Glutamatergic neuron (in vitro differentiated cells): ENCODE measurements around the gene HSP90AA1. TPM values are rescaled to one million over a fixed set of nuclear protein-coding genes. Genes with fewer than 3 reads are reported as not detected.
A peak's percentile ranks its signal among the peaks of the same experiment; 100 is the strongest.
"Not testable (repeated sequence)": the region's sequence is repeated elsewhere in the genome, so short reads cannot be mapped to it uniquely, and the experiment has no call there.

ENCODE experiments used
- DNase-seq: peaks from one replicate; pipeline ENCODE4 v3.0.0; 2022
- H3K27ac Mint-ChIP-seq: one replicate; pipeline ENCODE4 v1.8.0; 2020; ENCODE audit warnings: mild to moderate bottlenecking, mixed read lengths, inconsistent platforms; ENCODE audit not compliant: unreplicated experiment
- H3K27me3 Mint-ChIP-seq: one replicate; pipeline ENCODE4 v1.8.0; 2020; ENCODE audit warnings: mild to moderate bottlenecking, moderate library complexity, mixed read lengths, inconsistent platforms; ENCODE audit not compliant: unreplicated experiment
- H3K36me3 Mint-ChIP-seq: one replicate; pipeline ENCODE4 v1.8.0; 2020; ENCODE audit warnings: mild to moderate bottlenecking, mixed read lengths, inconsistent platforms; ENCODE audit not compliant: unreplicated experiment
- H3K4me1 Mint-ChIP-seq: one replicate; pipeline ENCODE4 v1.8.0; 2020; ENCODE audit warnings: mild to moderate bottlenecking, low read depth, mixed read lengths, inconsistent platforms; ENCODE audit not compliant: unreplicated experiment
- H3K4me3 Mint-ChIP-seq: one replicate; pipeline ENCODE4 v1.8.0; 2020; ENCODE audit warnings: mild to moderate bottlenecking, mixed read lengths, inconsistent platforms; ENCODE audit not compliant: unreplicated experiment
- H3K9me3 Mint-ChIP-seq: one replicate; pipeline ENCODE4 v1.8.0; 2020; ENCODE audit warnings: mild to moderate bottlenecking, moderate library complexity, mixed read lengths, inconsistent platforms; ENCODE audit not compliant: unreplicated experiment
- total RNA-seq: library from RNA; stranded (reverse); fragmentation: NEBNext Ultra II Directional; extraction: Animal tissue kit (Norgen Biotek cat#: 25700); gene quantifications from one replicate; pipeline ENCODE4 v1.2.1, GENCODE V29; 2021; ENCODE audit not compliant: unreplicated experiment
- TF ChIP-seq, protein P1 (sequence below): fragments of 200-600 bp; sonication (generic); IDR thresholded peaks from one replicate; pipeline ENCODE4 v1.5.0; 2021; ENCODE audit not compliant: partially characterized antibody, unreplicated experiment

Gene HSP90AA1
- total RNA-seq, 1 donor from 2014 or later: 610 TPM

DNA sequence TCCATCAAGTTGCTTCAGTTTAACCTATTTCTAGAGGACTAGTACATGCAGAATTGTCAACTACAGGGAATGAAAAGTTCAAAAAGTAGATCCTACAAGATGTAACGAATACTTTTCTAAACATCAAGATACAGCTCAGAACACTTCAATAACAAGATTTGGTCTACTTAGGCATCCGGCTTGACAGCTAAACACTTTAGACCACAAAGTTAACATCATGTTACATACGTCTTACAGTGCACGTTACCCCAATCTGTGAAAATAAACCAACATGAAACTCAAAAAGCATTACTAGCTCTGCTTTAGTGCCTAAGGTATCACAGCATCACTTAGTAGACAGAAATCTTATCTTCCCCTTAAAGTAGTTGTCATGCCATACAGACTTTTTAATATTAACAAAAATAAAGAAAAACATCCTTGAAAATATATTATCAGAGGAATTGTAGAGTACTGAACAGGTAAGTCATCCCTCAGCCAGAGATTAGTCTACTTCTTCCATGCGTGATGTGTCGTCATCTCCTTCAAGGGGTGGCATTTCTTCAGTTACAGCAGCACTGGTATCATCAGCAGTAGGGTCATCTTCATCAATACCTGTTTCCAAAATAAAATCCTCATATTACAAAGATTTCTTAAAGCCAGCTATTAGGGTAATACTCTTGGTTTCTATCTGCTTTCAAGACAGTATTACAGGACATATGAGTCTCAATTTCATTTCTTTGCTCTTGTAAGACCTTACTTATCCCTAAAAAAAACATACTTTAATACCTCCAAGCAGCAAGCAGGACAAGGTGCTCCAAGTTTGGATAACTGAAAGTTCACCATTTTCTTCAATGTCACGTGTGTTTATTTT, 5.4 kb downstream of the HSP90AA1 start:
- Mint-ChIP-seq H3K4me3 (no peak overlapping the region), H3K27ac (peak overlapping the region; percentile 38), H3K4me1 (peaks cover 19% of the 10 kb centered on the region), H3K36me3 (peaks cover 4% of the 10 kb centered on the region), H3K27me3 (peaks cover 10% of the 10 kb centered on the region), H3K9me3 (peaks cover 5% of the 10 kb centered on the region)
- TF ChIP-seq, protein P1, sequence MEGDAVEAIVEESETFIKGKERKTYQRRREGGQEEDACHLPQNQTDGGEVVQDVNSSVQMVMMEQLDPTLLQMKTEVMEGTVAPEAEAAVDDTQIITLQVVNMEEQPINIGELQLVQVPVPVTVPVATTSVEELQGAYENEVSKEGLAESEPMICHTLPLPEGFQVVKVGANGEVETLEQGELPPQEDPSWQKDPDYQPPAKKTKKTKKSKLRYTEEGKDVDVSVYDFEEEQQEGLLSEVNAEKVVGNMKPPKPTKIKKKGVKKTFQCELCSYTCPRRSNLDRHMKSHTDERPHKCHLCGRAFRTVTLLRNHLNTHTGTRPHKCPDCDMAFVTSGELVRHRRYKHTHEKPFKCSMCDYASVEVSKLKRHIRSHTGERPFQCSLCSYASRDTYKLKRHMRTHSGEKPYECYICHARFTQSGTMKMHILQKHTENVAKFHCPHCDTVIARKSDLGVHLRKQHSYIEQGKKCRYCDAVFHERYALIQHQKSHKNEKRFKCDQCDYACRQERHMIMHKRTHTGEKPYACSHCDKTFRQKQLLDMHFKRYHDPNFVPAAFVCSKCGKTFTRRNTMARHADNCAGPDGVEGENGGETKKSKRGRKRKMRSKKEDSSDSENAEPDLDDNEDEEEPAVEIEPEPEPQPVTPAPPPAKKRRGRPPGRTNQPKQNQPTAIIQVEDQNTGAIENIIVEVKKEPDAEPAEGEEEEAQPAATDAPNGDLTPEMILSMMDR: no peak
- DNase-seq: no peak

DNA sequence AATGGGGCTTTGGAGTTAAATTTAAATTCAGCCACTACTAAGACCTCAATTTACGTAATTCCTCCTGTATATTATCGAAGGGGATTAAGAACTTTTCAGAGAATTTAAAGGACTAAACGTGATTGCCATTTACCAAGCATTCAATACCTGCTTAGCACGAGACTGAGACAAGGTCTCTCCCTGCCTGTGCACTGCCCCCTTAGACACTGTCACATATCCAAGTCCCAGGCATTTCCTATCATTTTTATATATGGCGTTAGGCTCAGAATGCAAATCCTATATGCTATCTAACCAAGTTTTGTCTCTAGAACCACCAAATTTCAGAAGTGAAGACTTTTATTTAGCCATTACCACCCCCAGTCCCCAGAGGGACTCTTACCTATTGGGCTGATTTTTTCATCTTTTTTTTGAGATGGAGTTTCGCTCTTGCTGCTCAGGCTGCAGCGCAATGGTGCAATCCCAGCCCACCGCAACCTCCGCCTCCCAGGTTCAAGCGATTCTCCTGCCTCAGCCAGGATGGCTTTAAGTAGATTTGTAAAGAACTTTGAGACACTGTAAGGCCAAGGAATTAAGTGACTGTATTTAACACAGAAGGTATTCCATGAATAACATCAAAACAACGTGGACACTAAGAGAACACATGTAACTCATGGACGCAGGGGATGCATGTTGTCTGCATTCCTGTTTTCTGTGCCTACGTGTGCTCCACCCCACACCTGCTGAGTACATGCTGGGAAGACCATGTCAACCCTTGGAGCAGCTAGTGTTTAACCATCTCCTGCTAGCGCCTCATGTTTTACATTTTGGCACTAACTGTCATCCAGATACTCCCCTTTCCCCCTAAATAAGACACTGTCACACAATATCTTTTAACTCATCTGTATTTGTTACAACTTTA, 6.4 kb downstream of the HSP90AA1 start:
- Mint-ChIP-seq H3K27me3 (peaks cover 3% of the 10 kb centered on the region), H3K4me3 (no peak overlapping the region), H3K36me3 (peaks cover 4% of the 10 kb centered on the region), H3K9me3 (no peaks in the 10 kb centered on the region), H3K4me1 (peaks cover 15% of the 10 kb centered on the region), H3K27ac (no peak overlapping the region)
- TF ChIP-seq, protein P1: no peak
- DNase-seq: no peak

DNA sequence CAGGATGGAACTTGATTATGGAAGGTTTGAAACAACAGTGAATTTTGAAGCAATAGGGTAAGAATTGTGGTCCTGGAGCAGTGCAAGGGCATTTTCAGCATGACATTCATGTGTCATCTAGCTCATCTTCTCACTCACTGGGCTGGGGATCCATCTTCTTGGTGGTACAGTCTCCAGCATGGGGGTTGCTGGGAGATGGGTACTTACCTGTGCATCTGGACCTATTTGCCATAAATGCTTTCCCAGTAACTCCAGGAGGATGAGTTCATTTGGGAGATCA, 7.2 kb downstream of the HSP90AA1 start:
- Mint-ChIP-seq H3K9me3 (no peaks in the 10 kb centered on the region), H3K27me3 (peaks cover 3% of the 10 kb centered on the region), H3K4me1 (peaks cover 9% of the 10 kb centered on the region), H3K27ac (peak overlapping the region; percentile 20), H3K36me3 (peaks cover 4% of the 10 kb centered on the region), H3K4me3 (no peak overlapping the region)
- TF ChIP-seq, protein P1: no peak
- no peak for DNase-seq

DNA sequence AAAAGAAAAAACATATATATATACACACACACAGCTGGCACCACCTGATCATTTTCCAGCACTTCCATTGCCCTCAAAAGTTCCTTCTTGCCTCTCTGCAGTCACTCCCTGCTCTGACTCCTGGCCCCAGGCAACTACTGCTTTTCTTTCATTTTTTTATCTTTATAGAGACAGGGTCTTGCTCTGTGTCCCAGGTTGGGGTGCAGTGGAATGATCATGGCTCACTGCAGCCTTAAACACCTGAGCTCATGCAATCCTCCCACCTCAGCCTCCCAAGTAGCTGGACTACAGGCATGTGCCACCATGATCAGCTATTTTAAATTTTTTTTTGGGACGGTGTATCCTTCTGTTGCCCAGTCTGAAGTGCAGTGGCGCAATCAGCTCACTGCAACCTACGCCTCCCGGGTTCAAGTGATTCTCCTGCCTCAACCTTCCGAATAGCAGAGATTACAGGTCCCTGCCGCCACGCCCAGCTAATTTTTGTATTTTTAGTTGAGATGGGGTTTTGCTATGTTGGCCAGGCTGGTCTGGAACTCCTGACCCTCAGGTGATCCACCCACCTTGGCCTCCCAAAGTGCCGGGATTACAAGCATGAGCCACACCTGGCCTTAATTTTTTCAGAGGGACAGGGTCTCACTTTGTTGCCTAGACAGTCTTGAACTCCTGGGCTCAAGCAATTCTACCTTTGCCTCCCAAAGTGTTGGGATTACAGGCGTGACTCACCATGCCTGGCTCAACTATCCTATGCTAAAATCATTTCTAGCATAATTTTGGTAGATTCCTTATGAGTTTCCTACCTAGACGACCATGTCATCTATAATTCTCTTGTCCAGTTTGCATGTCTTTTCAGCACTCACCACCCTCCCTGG, 7.8 kb downstream of the HSP90AA1 start:
- TF ChIP-seq, protein P1: no peak
- Mint-ChIP-seq H3K27me3 (peaks cover 5% of the 10 kb centered on the region), H3K9me3 (peaks cover 3% of the 10 kb centered on the region), H3K4me1 (peaks cover 7% of the 10 kb centered on the region), H3K4me3 (no peak overlapping the region), H3K36me3 (peaks cover 8% of the 10 kb centered on the region), H3K27ac (peak overlapping the region; percentile 20)
- no peak for DNase-seq

DNA sequence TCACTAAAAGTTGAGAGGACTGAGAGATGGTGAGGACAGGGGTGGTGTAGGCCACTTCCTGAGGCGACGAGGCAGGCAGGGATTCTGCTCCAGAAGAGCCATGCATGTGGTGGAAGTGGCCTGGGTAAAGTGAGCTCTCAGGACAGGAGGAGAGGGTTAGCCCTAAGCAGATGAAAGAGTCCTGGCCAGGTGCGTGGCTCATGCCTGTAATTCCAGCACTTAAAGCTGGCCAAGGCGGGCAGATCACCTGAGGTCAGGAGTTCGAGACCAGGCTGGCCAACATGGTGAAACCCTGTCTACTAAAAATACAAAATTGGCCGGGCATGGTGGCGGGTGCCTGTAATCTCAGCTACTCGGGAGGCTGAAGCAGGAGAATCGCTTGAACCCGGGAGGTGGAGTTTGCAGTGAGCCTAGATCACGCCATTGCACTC, 8.5 kb downstream of the HSP90AA1 start:
- not testable (repeated sequence) for H3K4me1 Mint-ChIP-seq, DNase-seq, H3K36me3 Mint-ChIP-seq, H3K27ac Mint-ChIP-seq, H3K9me3 Mint-ChIP-seq, H3K27me3 Mint-ChIP-seq
- H3K4me3 Mint-ChIP-seq: peak overlapping the region; percentile 1
